HepG2 (cell line): ENCODE data around the gene PRR12. TPM values are rescaled to one million over a fixed set of nuclear protein-coding genes. Genes with fewer than 3 reads are reported as not detected.

Experiments used
- ATAC-seq: fragments of 200-7000 bp; cut with Tn5 transposase; 3 replicates; pipeline ENCODE4 v1.9.1; 2020; ENCODE audit warnings: mild to moderate bottlenecking, moderate library complexity
- BruUV-seq: library from RNA; stranded (reverse); fragments of 400-500 nt; replicated peaks from 2 replicates; lab custom pipeline; 2021; lab: Mats Ljungman, UMichigan
- CTCF ChIA-PET: fragments of 300-600 bp; formaldehyde crosslinking; extraction: SDS; loops from one replicate; lab custom pipeline; 2021; ENCODE audit warnings: low total read pairs, inconsistent platforms, low intra/inter-chr PET ratio; lab: Yijun Ruan, JAX
- POLR2A ChIA-PET: fragments of 350-600 bp; sonication (Branson Sonifier 250); formaldehyde crosslinking; loops from one replicate; lab custom pipeline; 2020; ENCODE audit warnings: antibody characterized with exemption, inconsistent platforms; lab: Yijun Ruan, JAX
- DNase-seq: peaks from one replicate; pipeline ENCODE4 v3.0.0-alpha.2; 2015; ENCODE audit warnings: low spot score
- FAIRE-seq: peaks from 3 replicates; lab custom pipeline; 2011; peaks lifted over from hg19 to GRCh38; lab: Jason Lieb, UNC
- H2AFZ ChIP-seq: one replicate; pipeline ENCODE4 v1.6.1; 2011; ENCODE audit warnings: low read length, inconsistent platforms
- H3K27ac ChIP-seq: fragments of 300-600 bp; 3 replicates; pipeline ENCODE4 v1.8.0; 2011; ENCODE audit warnings: mixed run types, mild to moderate bottlenecking, mixed read lengths, low read length, inconsistent platforms; ENCODE audit not compliant: insufficient read depth; ENCODE audit errors: extremely low read length
- H3K27me3 ChIP-seq, 2 experiments: fragments of 200-600 bp in 1 of 2; 2 replicates in 1 of 2; 3 replicates in 1 of 2; pipeline versions ENCODE4 v1.6.0 to v1.8.0; 2011; ENCODE audit warnings: low read length in 2 of 2, mild to moderate bottlenecking in 2 of 2, moderate library complexity in 2 of 2, inconsistent platforms in 1 of 2; ENCODE audit not compliant: insufficient read depth in 2 of 2, control insufficient read depth in 1 of 2
- H3K36me3 ChIP-seq, 2 experiments: fragments of 200-600 bp in 1 of 2; replicated peaks in 1 of 2; 2 replicates in 1 of 2; 3 replicates in 1 of 2; pipeline versions ENCODE4 v1.5.1 to v1.8.0; 2011; ENCODE audit warnings: low read length in 2 of 2, inconsistent platforms in 1 of 2; ENCODE audit not compliant: insufficient read depth in 2 of 2, control insufficient read depth in 1 of 2
- H3K4me1 ChIP-seq: 2 replicates; pipeline ENCODE4 v1.5.1; 2012; ENCODE audit warnings: low read length, inconsistent platforms; ENCODE audit not compliant: insufficient read depth
- H3K4me2 ChIP-seq: 2 replicates; pipeline ENCODE4 v1.6.0; 2011; ENCODE audit warnings: low read depth, low read length, inconsistent platforms
- H3K4me3 ChIP-seq, 3 experiments: fragments of 200-600 bp in 1 of 3; sonication (generic), shearing (Covaris generic) in 1 of 3; replicated peaks in 1 of 3; 2 replicates each; pipeline ENCODE4 v1.5.1; 2011 to 2016; ENCODE audit warnings: low read length in 3 of 3, inconsistent platforms in 2 of 3, low read depth in 2 of 3, mild to moderate bottlenecking in 2 of 3, control low read depth in 1 of 3, mixed read lengths in 1 of 3; ENCODE audit not compliant: insufficient read depth in 1 of 3
- H3K79me2 ChIP-seq: one replicate; pipeline ENCODE4 v1.6.1; 2011; ENCODE audit warnings: low read length, inconsistent platforms; ENCODE audit not compliant: insufficient read depth
- H3K9ac ChIP-seq: 2 replicates; pipeline ENCODE4 v1.6.0; 2011; ENCODE audit warnings: mild to moderate bottlenecking, low read depth, low read length, inconsistent platforms; ENCODE audit not compliant: insufficient read depth
- H3K9me3 ChIP-seq: 2 replicates; pipeline ENCODE4 v1.5.1; 2012; ENCODE audit warnings: mild to moderate bottlenecking, low read length
- H4K20me1 ChIP-seq: 2 replicates; pipeline ENCODE4 v1.6.0; 2011; ENCODE audit warnings: inconsistent platforms, mild to moderate bottlenecking, low read length, moderate library complexity; ENCODE audit not compliant: insufficient read depth
- ATF1 ChIP-seq: IDR thresholded peaks from 2 replicates; pipeline ENCODE4 v1.6.1; 2016; ENCODE audit warnings: mild to moderate bottlenecking, control low read depth
- CREM ChIP-seq, 2 experiments: sonication (generic) in 1 of 2; formaldehyde crosslinking in 1 of 2; IDR thresholded peaks; 2 replicates each; pipeline versions ENCODE4 v1.4.0 to v1.6.1; 2016 to 2020; ENCODE audit warnings: antibody characterized with exemption in 1 of 2, mild to moderate bottlenecking in 1 of 2, missing genetic modification reagents in 1 of 2
- DR1 ChIP-seq: sonication (generic); formaldehyde crosslinking; IDR thresholded peaks from 2 replicates; pipeline ENCODE4 v1.8.0; 2021; ENCODE audit warnings: mild to moderate bottlenecking, missing genetic modification reagents, inconsistent platforms
- MTA1 ChIP-seq: sonication (generic); formaldehyde crosslinking; IDR thresholded peaks from 2 replicates; pipeline ENCODE4 v1.4.0; 2020; ENCODE audit warnings: missing genetic modification reagents, mild to moderate bottlenecking, borderline replicate concordance
- POLR2AphosphoS5 ChIP-seq: IDR thresholded peaks from 2 replicates; pipeline ENCODE4 v1.6.1; 2012; ENCODE audit warnings: low read depth, low read length
- STAT5B ChIP-seq: sonication (generic); formaldehyde crosslinking; IDR thresholded peaks from 2 replicates; pipeline ENCODE4 v1.4.0; 2020; ENCODE audit warnings: missing genetic modification reagents
- TBX2 ChIP-seq: sonication (generic); formaldehyde crosslinking; IDR thresholded peaks from 2 replicates; pipeline ENCODE4 v1.5.0; 2020; ENCODE audit warnings: missing genetic modification reagents, mild to moderate bottlenecking, borderline replicate concordance
- TCF7L2 ChIP-seq: IDR thresholded peaks from 2 replicates; pipeline ENCODE4 v1.6.1; 2011; ENCODE audit warnings: mild to moderate bottlenecking, low read depth, low read length, moderate library complexity
- TFDP1 ChIP-seq: IDR thresholded peaks from 2 replicates; pipeline ENCODE4 v1.6.1; 2016; ENCODE audit warnings: missing compliant biosample characterization, missing genetic modification reagents, borderline replicate concordance
- TMF1 ChIP-seq: sonication (generic); formaldehyde crosslinking; IDR thresholded peaks from 2 replicates; pipeline ENCODE4 v1.8.1; 2022; ENCODE audit warnings: low read depth, missing genetic modification reagents
- ZMYM2 ChIP-seq: sonication (generic); formaldehyde crosslinking; IDR thresholded peaks from 2 replicates; pipeline ENCODE4 v1.8.0; 2022; ENCODE audit warnings: mild to moderate bottlenecking, missing genetic modification reagents
- ZNF501 ChIP-seq: sonication (generic); formaldehyde crosslinking; IDR thresholded peaks from 2 replicates; pipeline ENCODE4 v1.5.1; 2020; ENCODE audit warnings: mild to moderate bottlenecking, moderate library complexity, missing genetic modification reagents
- ZNF629 ChIP-seq: sonication (generic); formaldehyde crosslinking; conservative IDR thresholded peaks from 2 replicates; pipeline ENCODE4 v1.5.0; 2020; ENCODE audit warnings: missing genetic modification reagents
- ZNF788 ChIP-seq: sonication (generic); formaldehyde crosslinking; IDR thresholded peaks from 2 replicates; pipeline ENCODE4 v1.5.0; 2020; ENCODE audit warnings: mild to moderate bottlenecking, missing genetic modification reagents, borderline replicate concordance
- ZNF816 ChIP-seq: sonication (generic); formaldehyde crosslinking; IDR thresholded peaks from 2 replicates; pipeline ENCODE4 v1.8.0; 2022; ENCODE audit warnings: missing genetic modification reagents, mild to moderate bottlenecking, borderline replicate concordance
- WGBS: methylation state at CpG from one replicate; pipeline ENCODE4 v1.1.6; 2017; ENCODE audit warnings: low lambda C conversion rate; 5-methylcytosine and 5-hydroxymethylcytosine counted together
- in situ Hi-C: cut with HindIII; loops from 2 replicates; pipeline ENCODE4 v1.10.0; 2017; ENCODE audit warnings: low pct_unique_long_range_greater_than_20kb; ENCODE audit not compliant: extremely low pct_ligation_motif_present
- intact Hi-C: fragments of 100-400 bp; cut with micrococcal nuclease; formaldehyde crosslinking; loops from one replicate; pipeline ENCODE4 v1.10.0; 2022; ENCODE audit not compliant: unreplicated experiment
- polyA plus RNA-seq, 8 experiments: library from polyadenylated mRNA; depleted of rRNA in 3 of 8; stranded (reverse) in 7 of 8; unstranded in 1 of 8; fragments of >200 nt; fragmentation: Illumina TruSeq in 4 of 8; extraction: Trizol in 4 of 8; gene quantifications; 2 replicates each; pipeline versions ENCODE4 v1.2.1 to v1.2.3, GENCODE V29; 2011 to 2016; ENCODE audit warnings: low read depth in 4 of 8, missing spikeins in 1 of 8, mixed read lengths in 1 of 8; ENCODE audit not compliant: insufficient read depth in 1 of 8
- total RNA-seq, 5 experiments: library from RNA; depleted of rRNA; stranded (reverse); fragments of >200 nt; fragmentation: Illumina TruSeq; extraction: Trizol; gene quantifications; 2 replicates each; pipeline ENCODE4 v1.2.3, GENCODE V29; 2016; ENCODE audit warnings: low read depth in 1 of 5

The PRR12 gene
- total and polyA plus RNA-seq, 2 of the 13 experiments (the other 11 are each of a cell fraction or from before 2014, with no cell fraction given) = 0.62 to 1.5 TPM

- Histone ChIP-seq H3K27ac (no peak overlapping the region), H3K9ac (no peak overlapping the region), H4K20me1 (no peaks in the 10 kb centered on the region), H3K4me1 (peaks cover 10% of the 10 kb centered on the region; the same call in 1 of the 2 replicates), H3K4me3 (no peak overlapping the region), H3K27me3 (no peaks in the 10 kb centered on the region), H3K36me3 (peaks cover 4 to 13% of the 10 kb centered on the region in 2 experiments; a peak in 3 of 5 replicates), H3K79me2 (no peaks in the 10 kb centered on the region), H3K9me3 (no peaks in the 10 kb centered on the region), H2AFZ (no peak overlapping the region), H3K4me2 (no peak overlapping the region)
- DNase-seq (no peak), FAIRE-seq (no peak), ATAC-seq (no peak)
- WGBS = 96% methylated on average over 9 of the region's 9 CpGs
- BruUV-seq = no TSS peak
- ChIA-PET CTCF (no interaction called here), POLR2A (no interaction called here)
- in situ Hi-C loops (no loop called here), intact Hi-C loops (no loop called here)
- no peak for TF ChIP-seq ZNF816 (CRISPR knock-in tag)
- TF ChIP-seq CREM (IDR thresholded peaks at IDR 0.05) = no peak
- no peak for TF ChIP-seq CREM (CRISPR knock-in tag; IDR thresholded peaks at IDR 0.05)
- TF ChIP-seq TBX2 (CRISPR knock-in tag) = no peak
- 0 out of 2 replicates have a peak, but pooled peaks have one; percentile 17 for TF ChIP-seq ZNF629 (CRISPR knock-in tag)
- TF ChIP-seq STAT5B (CRISPR knock-in tag) = no peak
- no peak for TF ChIP-seq TFDP1 (CRISPR knock-in tag)
- no peak for TF ChIP-seq TMF1 (CRISPR knock-in tag)
- TF ChIP-seq ZNF788 (CRISPR knock-in tag) = no peak
- TF ChIP-seq ZNF501 (CRISPR knock-in tag) = no peak
- no peak for TF ChIP-seq TCF7L2
- TF ChIP-seq ZMYM2 = no peak
- no peak for TF ChIP-seq DR1 (CRISPR knock-in tag)
- no peak for TF ChIP-seq MTA1
- TF ChIP-seq ATF1 (CRISPR knock-in tag) = no peak
- TF ChIP-seq POLR2AphosphoS5 = 0 out of 2 replicates have a peak, but pooled peaks have one; percentile 31
Observed at GRCh38 chr19:49629659-49630058, 38.7 kb downstream of the PRR12 start.
